GM12864 (cell line): ENCODE data around the gene TELO2.

Experiments
- DNase-seq: peaks from one replicate; pipeline ENCODE4 v3.0.0-alpha.2; 2011; ENCODE audit warnings: low read depth
- H3K4me3 ChIP-seq: 2 replicates; pipeline ENCODE4 v1.5.1; 2011; ENCODE audit warnings: mild to moderate bottlenecking, low read depth, low read length, control low read depth
- TF ChIP-seq, protein P1 (sequence below): IDR thresholded peaks from 2 replicates; pipeline ENCODE4 v1.5.1; 2011; ENCODE audit warnings: low read depth, mild to moderate bottlenecking, moderate library complexity, low read length, control low read depth, inconsistent platforms; ENCODE audit errors: missing control alignments

Gene TELO2

GRCh38 chr16:1557074-1557473 is 63.9 kb downstream of the TELO2 start:
- DNase-seq, result no peak
- TF ChIP-seq, protein P1, sequence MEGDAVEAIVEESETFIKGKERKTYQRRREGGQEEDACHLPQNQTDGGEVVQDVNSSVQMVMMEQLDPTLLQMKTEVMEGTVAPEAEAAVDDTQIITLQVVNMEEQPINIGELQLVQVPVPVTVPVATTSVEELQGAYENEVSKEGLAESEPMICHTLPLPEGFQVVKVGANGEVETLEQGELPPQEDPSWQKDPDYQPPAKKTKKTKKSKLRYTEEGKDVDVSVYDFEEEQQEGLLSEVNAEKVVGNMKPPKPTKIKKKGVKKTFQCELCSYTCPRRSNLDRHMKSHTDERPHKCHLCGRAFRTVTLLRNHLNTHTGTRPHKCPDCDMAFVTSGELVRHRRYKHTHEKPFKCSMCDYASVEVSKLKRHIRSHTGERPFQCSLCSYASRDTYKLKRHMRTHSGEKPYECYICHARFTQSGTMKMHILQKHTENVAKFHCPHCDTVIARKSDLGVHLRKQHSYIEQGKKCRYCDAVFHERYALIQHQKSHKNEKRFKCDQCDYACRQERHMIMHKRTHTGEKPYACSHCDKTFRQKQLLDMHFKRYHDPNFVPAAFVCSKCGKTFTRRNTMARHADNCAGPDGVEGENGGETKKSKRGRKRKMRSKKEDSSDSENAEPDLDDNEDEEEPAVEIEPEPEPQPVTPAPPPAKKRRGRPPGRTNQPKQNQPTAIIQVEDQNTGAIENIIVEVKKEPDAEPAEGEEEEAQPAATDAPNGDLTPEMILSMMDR, result no peak
- H3K4me3 ChIP-seq, result no peak overlapping the region

DNA sequence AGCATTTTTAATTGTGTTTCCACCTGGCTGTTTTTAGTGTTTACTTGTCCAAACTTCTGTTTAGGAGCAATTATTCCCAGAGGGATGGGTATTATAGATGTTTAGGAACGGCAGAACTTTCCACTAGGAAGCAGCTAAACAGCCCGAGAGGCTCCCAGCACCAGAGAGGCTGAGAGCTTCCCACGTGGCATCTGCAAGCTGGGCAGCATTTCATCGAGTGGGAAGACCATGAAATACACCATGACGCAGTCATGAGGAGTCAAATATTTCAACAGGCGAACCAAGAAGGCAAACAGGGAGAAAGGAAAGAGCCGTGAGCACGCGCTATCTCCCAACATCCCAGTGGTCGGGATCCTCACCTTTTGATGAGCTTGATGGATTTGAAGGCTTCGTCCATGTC is 64.4 kb downstream of the TELO2 start:
- no peak overlapping the region for H3K4me3 ChIP-seq
- no peak for DNase-seq
- TF ChIP-seq, protein P1, result no peak

DNA sequence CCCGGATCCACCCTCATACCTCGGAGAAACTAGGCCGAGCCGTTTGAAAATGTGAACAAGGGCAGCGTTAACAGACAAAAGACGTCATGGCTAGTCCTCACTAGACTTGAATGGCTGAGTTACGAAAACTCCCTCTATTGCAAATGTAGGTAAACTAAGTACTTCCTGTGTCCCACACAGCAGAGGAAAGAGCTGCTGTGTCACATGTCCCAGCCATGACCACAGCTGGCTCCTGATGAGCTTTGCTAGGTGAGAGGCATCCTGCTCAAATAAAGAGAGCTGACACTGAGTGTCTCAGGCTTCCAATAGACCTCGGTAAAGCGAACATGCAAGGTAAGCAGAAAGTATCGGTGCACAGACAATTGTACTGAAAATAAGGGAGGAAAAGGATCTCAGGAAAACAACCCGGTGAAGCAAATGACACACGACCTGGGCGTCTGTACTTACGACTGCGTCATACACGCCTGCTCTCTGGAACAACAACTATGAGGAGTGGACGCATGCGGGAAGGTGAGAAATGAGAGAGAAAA is 66.4 kb downstream of the TELO2 start:
- DNase-seq, result no peak
- TF ChIP-seq, protein P1, result no peak
- no peak overlapping the region for H3K4me3 ChIP-seq
